Caco-2 (cell line): ENCODE data around the gene ATP1A1. TPM values are rescaled to one million over a fixed set of nuclear protein-coding genes. Genes with fewer than 3 reads are reported as not detected.

Source experiments
- BruUV-seq: library from RNA; stranded (reverse); fragments of 400-500 nt; replicated peaks from 2 replicates; lab custom pipeline; 2021; lab: Mats Ljungman, UMichigan
- CTCF ChIA-PET: fragments of 300-600 bp; sonication (Branson Sonifier 250); formaldehyde crosslinking; loops from one replicate; lab custom pipeline; 2022; ENCODE audit warnings: antibody characterized with exemption; lab: Charles Lee
- POLR2A ChIA-PET: fragments of 300-600 bp; sonication (Branson Sonifier 250); formaldehyde crosslinking; loops from one replicate; lab custom pipeline; 2022; ENCODE audit warnings: antibody characterized with exemption; lab: Charles Lee
- DNase-seq, 2 experiments: peaks; one replicate each; pipeline versions ENCODE4 v3.0.0 to v3.0.0-alpha.2; 2020 to 2022
- H3K27me3 ChIP-seq: replicated peaks from 2 replicates; pipeline ENCODE4 v1.6.0; 2011; ENCODE audit warnings: low read length; ENCODE audit not compliant: control insufficient read depth, insufficient read depth
- H3K36me3 ChIP-seq: 2 replicates; pipeline ENCODE4 v1.5.1; 2011; ENCODE audit warnings: low read length; ENCODE audit not compliant: control insufficient read depth, insufficient read depth
- H3K4me1 ChIP-seq: fragments of 250-450 bp; sonication (Bioruptor Pico); 2 replicates; pipeline ENCODE4 v1.5.1; 2020; ENCODE audit warnings: mild to moderate bottlenecking
- H3K4me3 ChIP-seq: 2 replicates; pipeline ENCODE4 v1.5.1; 2011; ENCODE audit warnings: low read depth, mild to moderate bottlenecking, control low read depth, low read length
- H3K9me3 ChIP-seq: fragments of 250-450 bp; sonication (Bioruptor Pico); 2 replicates; pipeline ENCODE4 v1.5.1; 2020; ENCODE audit warnings: mild to moderate bottlenecking, moderate library complexity
- H3K27ac Mint-ChIP-seq: one replicate; pipeline ENCODE4 v1.8.0; 2022; ENCODE audit warnings: mixed read lengths; ENCODE audit not compliant: unreplicated experiment
- H3K27me3 Mint-ChIP-seq: one replicate; pipeline ENCODE4 v1.8.0; 2022; ENCODE audit warnings: mixed read lengths; ENCODE audit not compliant: insufficient read depth, unreplicated experiment
- H3K36me3 Mint-ChIP-seq: one replicate; pipeline ENCODE4 v1.8.0; 2022; ENCODE audit warnings: mild to moderate bottlenecking, mixed read lengths; ENCODE audit not compliant: insufficient read depth, unreplicated experiment
- H3K4me1 Mint-ChIP-seq: one replicate; pipeline ENCODE4 v1.8.0; 2022; ENCODE audit warnings: low read depth, mixed read lengths; ENCODE audit not compliant: unreplicated experiment
- H3K4me3 Mint-ChIP-seq: one replicate; pipeline ENCODE4 v1.8.0; 2022; ENCODE audit warnings: mild to moderate bottlenecking, moderate library complexity, mixed read lengths; ENCODE audit not compliant: unreplicated experiment
- H3K9me3 Mint-ChIP-seq: one replicate; pipeline ENCODE4 v1.8.0; 2022; ENCODE audit warnings: mixed read lengths; ENCODE audit not compliant: unreplicated experiment
- CTCF ChIP-seq, 2 experiments: fragments of 200-600 bp in 1 of 2; IDR thresholded peaks; 1 replicate in 1 of 2; 2 replicates in 1 of 2; pipeline versions ENCODE4 v1.5.1 to v1.8.0; 2011 to 2022; ENCODE audit warnings: antibody characterized with exemption in 1 of 2, control low read depth in 1 of 2, inconsistent platforms in 1 of 2, low read depth in 1 of 2, low read length in 1 of 2, mild to moderate bottlenecking in 1 of 2, moderate library complexity in 1 of 2; ENCODE audit not compliant: insufficient read depth in 1 of 2, severe bottlenecking in 1 of 2, unreplicated experiment in 1 of 2
- intact Hi-C: fragments of 100-400 bp; cut with micrococcal nuclease; formaldehyde crosslinking; loops from one replicate; pipeline ENCODE4 v1.10.0; 2022; ENCODE audit not compliant: unreplicated experiment
- total RNA-seq: library from RNA; stranded (reverse); gene quantifications from 2 replicates; pipeline ENCODE4 v1.2.3, GENCODE V29; 2022

The ATP1A1 gene
- total RNA-seq, 1 experiment from 2014 or later = 508 TPM

GRCh38 chr1:116356673-116357072 lies 16.4 kb upstream of the ATP1A1 start:
- POLR2A ChIA-PET = no interaction called here

GRCh38 chr1:116357487-116357886 lies 15.6 kb upstream of the ATP1A1 start:
- Histone ChIP-seq H3K9me3 (no peaks in the 10 kb centered on the region), H3K27me3 (no peaks in the 10 kb centered on the region), H3K36me3 (no peaks in the 10 kb centered on the region), H3K4me3 (no peak overlapping the region), H3K4me1 (peaks cover 20% of the 10 kb centered on the region)
- H3K27me3 Mint-ChIP-seq = no peaks in the 10 kb centered on the region
- intact Hi-C loops = no loop called here
- H3K4me1 Mint-ChIP-seq = no peaks in the 10 kb centered on the region
- H3K36me3 Mint-ChIP-seq = no peaks in the 10 kb centered on the region
- no peak overlapping the region for H3K27ac Mint-ChIP-seq
- no TSS peak for BruUV-seq
- H3K4me3 Mint-ChIP-seq = no peak overlapping the region
- no peaks in the 10 kb centered on the region for H3K9me3 Mint-ChIP-seq
- CTCF ChIA-PET = no interaction called here
- no peak for TF ChIP-seq CTCF (IDR thresholded peaks at IDR 0.05; ENCODE audit: insufficient read depth in 1 of 2, low read depth in 1 of 2, low read length in 1 of 2, severe bottlenecking in 1 of 2, unreplicated experiment in 1 of 2)
- POLR2A ChIA-PET = interaction anchor here (0.5 kb wide), 1 partner anchor 14 kb away, joined by 4 read pairs; no protein-coding TSS in a partner anchor
- no peak for DNase-seq

More at GRCh38 chr1:116356673-116357072, 16.4 kb upstream of the ATP1A1 start:
- H3K4me3 ChIP-seq = no peak overlapping the region
- Mint-ChIP-seq H3K36me3 (no peaks in the 10 kb centered on the region), H3K4me3 (no peak overlapping the region), H3K9me3 (no peaks in the 10 kb centered on the region), H3K27ac (no peak overlapping the region), H3K27me3 (no peaks in the 10 kb centered on the region), H3K4me1 (no peaks in the 10 kb centered on the region)
- TF ChIP-seq CTCF (IDR thresholded peaks at IDR 0.05; ENCODE audit: insufficient read depth in 1 of 2, low read depth in 1 of 2, low read length in 1 of 2, severe bottlenecking in 1 of 2, unreplicated experiment in 1 of 2) = no peak
- DNase-seq = no peak
- H3K4me1 ChIP-seq = peaks cover 20% of the 10 kb centered on the region
- H3K9me3 ChIP-seq = no peaks in the 10 kb centered on the region
- CTCF ChIA-PET = no interaction called here
- BruUV-seq = no TSS peak
- intact Hi-C loops = no loop called here
- H3K27me3 ChIP-seq = no peaks in the 10 kb centered on the region
- no peaks in the 10 kb centered on the region for H3K36me3 ChIP-seq

- H3K27me3 ChIP-seq = no peaks in the 10 kb centered on the region
- no peak for TF ChIP-seq CTCF (IDR thresholded peaks at IDR 0.05; ENCODE audit: insufficient read depth in 1 of 2, low read depth in 1 of 2, low read length in 1 of 2, severe bottlenecking in 1 of 2, unreplicated experiment in 1 of 2)
- H3K4me3 ChIP-seq = no peak overlapping the region
- no peaks in the 10 kb centered on the region for H3K36me3 Mint-ChIP-seq
- ChIA-PET POLR2A (no interaction called here), CTCF (no interaction called here)
- no TSS peak for BruUV-seq
- no peaks in the 10 kb centered on the region for H3K9me3 Mint-ChIP-seq
- H3K36me3 ChIP-seq = no peaks in the 10 kb centered on the region
- H3K9me3 ChIP-seq = no peaks in the 10 kb centered on the region
- no peak for DNase-seq
- intact Hi-C loops = no loop called here
- peaks cover 20% of the 10 kb centered on the region for H3K4me1 ChIP-seq
- H3K4me1 Mint-ChIP-seq = no peaks in the 10 kb centered on the region
- no peak overlapping the region for H3K27ac Mint-ChIP-seq
- no peaks in the 10 kb centered on the region for H3K27me3 Mint-ChIP-seq
- no peak overlapping the region for H3K4me3 Mint-ChIP-seq
Measured at GRCh38 chr1:116359060-116359830, 13.8 kb upstream of the ATP1A1 start.
